PC-9 (cell line): ENCODE results near the gene DSCAML1.

ENCODE experiments used
- CTCF ChIP-seq: fragments of 200-600 bp; sonication (generic); conservative IDR thresholded peaks from 2 replicates; pipeline ENCODE4 v1.6.1; 2017; ENCODE audit warnings: mixed run types, antibody characterized with exemption, mild to moderate bottlenecking, moderate library complexity
- EZH2 ChIP-seq: fragments of 200-600 bp; sonication (generic); IDR thresholded peaks from 2 replicates; pipeline ENCODE4 v1.8.0; 2017; ENCODE audit warnings: antibody characterized with exemption, low read depth

GRCh38 chr11:117514256-117514655 lies 282.8 kb downstream of the DSCAML1 start:
- TF ChIP-seq EZH2: no peak
- TF ChIP-seq CTCF: no peak
